GM12891 (cell line): ENCODE results near the gene ZKSCAN1.
A peak's percentile ranks its signal among the peaks of the same experiment; 100 is the strongest.

Source experiments
- DNase-seq: peaks from one replicate; pipeline ENCODE4 v3.0.0; 2011; ENCODE audit warnings: low spot score; ENCODE audit not compliant: insufficient read length
- FAIRE-seq: peaks from 2 replicates; lab custom pipeline; 2011; peaks lifted over from hg19 to GRCh38; lab: Jason Lieb, UNC
- PAX5 ChIP-seq: IDR thresholded peaks from 2 replicates; pipeline ENCODE4 v1.6.1; 2011; ENCODE audit warnings: low read length, moderate library complexity, mild to moderate bottlenecking; ENCODE audit not compliant: insufficient read depth, severe bottlenecking
- POLR2A ChIP-seq: IDR thresholded peaks from 2 replicates; pipeline ENCODE4 v1.6.1; 2011; ENCODE audit warnings: low read depth, low read length, control low read depth
- POLR2AphosphoS5 ChIP-seq: IDR thresholded peaks from 2 replicates; pipeline ENCODE4 v1.6.1; 2011; ENCODE audit warnings: low read depth, low read length, control low read depth
- POU2F2 ChIP-seq: IDR thresholded peaks from 2 replicates; pipeline ENCODE4 v1.6.1; 2011; ENCODE audit warnings: low read depth, mild to moderate bottlenecking, control low read depth, low read length, moderate library complexity
- SPI1 ChIP-seq: IDR thresholded peaks from 2 replicates; pipeline ENCODE4 v1.6.1; 2011; ENCODE audit warnings: low read depth, low read length, control low read depth
- TAF1 ChIP-seq: IDR thresholded peaks from 2 replicates; pipeline ENCODE4 v1.6.1; 2011; ENCODE audit warnings: low read depth, low read length, control low read depth

The ZKSCAN1 gene

DNA sequence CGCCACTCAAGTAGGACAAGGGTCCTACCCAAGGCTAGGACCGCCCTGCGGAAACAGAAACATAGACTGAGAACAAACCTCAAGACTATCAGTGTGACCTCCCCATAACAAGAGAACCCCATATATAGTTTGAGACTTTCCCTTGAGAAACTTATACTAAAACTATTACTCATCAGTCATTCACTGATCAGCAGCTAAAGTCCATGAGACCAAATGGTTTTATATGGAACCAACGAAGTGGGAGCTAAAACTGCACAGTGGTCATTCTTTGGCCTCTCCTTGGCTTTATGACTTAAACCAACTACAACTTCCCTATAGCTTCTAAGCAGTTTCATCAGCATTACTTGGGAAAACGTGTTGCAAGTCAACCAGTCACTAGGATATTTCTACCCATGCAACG is 20.5 kb downstream of the ZKSCAN1 start:
- no peak for TF ChIP-seq POLR2A
- TF ChIP-seq TAF1, result no peak
- TF ChIP-seq PAX5, result no peak
- TF ChIP-seq POLR2AphosphoS5, result no peak
- TF ChIP-seq POU2F2, result no peak
- TF ChIP-seq SPI1, result no peak
- DNase-seq (no peak), FAIRE-seq (no peak)

DNA sequence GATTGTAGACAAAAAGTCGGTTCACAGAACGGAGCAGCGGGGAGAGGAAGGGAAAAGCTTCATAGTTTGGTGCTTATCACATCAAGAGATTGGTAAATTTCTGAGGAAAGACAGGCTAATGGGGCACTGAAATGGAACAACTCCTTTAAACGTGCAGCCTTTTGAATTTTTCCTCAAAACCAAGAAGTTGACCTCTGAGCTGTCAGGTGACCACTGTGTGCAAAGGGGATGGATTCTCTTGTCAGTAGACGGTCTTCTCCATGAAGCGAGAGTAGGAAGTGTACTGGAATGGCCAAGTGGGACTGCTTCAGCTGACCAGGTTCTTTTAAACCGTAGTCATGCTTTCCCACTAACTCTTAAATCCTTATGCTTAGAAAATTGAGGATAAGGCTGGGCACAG is 22.9 kb downstream of the ZKSCAN1 start:
- FAIRE-seq, result no peak
- TF ChIP-seq POU2F2 (no peak), POLR2AphosphoS5 (no peak), TAF1 (no peak), PAX5 (no peak), POLR2A (no peak), SPI1 (no peak)
- no peak for DNase-seq

DNA sequence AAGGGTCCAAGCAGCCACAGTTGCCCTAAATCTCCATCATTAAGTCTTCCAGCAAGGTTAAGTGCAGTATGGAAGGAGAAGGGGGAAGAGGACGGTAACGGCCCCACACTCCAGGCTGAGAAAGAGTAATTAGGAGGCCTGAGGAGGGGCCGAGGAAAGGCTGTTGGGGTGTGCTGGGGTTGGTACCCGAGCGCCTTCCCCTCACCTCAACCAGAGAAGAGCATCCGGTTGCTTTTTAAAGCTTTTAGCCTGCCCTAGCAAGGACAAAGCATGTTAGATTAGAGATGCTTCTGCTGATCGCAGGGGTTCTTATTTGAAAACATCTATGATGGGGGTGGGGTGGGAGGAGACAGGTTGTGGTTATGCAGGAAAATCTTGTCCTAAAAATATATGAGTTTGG is 25.2 kb downstream of the ZKSCAN1 start:
- FAIRE-seq (no peak), DNase-seq (no peak)
- TF ChIP-seq SPI1 (no peak), TAF1 (no peak), POLR2A (no peak), POLR2AphosphoS5 (no peak), PAX5 (no peak), POU2F2 (no peak)

DNA sequence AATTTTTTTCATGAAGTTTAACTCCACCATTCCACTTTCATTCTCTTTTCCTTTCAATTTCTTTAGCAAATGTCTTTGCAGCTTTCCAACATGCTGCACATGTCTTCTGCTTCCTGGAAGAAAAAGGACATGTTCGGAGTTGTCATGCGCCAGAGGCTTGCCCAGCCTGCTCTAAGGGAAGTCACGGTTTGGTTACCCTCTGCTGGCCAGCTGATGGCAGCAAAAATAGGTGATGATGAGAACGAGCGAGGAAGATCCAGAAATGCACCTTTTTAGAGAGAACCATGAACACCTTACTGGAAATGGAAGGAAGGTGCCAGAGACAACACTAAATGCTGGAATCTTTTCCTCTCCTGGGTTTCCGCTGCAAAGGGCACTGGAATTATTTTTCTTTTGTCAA is 29.3 kb downstream of the ZKSCAN1 start:
- TF ChIP-seq SPI1 (no peak), POLR2A (no peak), PAX5 (peak; percentile 41)
- FAIRE-seq, result peak; percentile 50

DNA sequence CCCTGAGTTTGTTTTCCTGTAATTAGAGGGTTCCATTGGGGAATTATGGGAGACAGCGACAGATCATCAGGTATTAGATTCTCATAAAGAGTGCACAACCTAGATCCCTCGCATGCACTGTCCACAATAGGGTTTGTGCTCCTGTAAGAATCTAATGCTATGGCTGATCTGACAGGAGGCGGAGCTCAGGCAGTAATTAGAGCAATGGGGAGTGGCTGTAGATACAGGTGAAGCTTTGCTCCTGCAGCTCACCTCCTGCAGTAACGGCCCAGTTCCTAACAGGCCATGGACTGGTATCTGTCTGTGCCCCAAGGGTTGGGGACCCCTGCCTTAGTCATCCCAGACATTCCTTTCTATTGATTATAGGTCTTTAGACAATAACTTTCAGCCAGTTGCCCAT is 33.3 kb downstream of the ZKSCAN1 start:
- DNase-seq (no peak), FAIRE-seq (no peak)
- TF ChIP-seq POU2F2, result no peak
- no peak for TF ChIP-seq PAX5
- no peak for TF ChIP-seq POLR2A
- TF ChIP-seq SPI1, result no peak
- TF ChIP-seq TAF1, result no peak
- TF ChIP-seq POLR2AphosphoS5, result no peak

More for the DNA sequence above, 29.3 kb downstream of the ZKSCAN1 start:
- no peak for DNase-seq

DNA sequence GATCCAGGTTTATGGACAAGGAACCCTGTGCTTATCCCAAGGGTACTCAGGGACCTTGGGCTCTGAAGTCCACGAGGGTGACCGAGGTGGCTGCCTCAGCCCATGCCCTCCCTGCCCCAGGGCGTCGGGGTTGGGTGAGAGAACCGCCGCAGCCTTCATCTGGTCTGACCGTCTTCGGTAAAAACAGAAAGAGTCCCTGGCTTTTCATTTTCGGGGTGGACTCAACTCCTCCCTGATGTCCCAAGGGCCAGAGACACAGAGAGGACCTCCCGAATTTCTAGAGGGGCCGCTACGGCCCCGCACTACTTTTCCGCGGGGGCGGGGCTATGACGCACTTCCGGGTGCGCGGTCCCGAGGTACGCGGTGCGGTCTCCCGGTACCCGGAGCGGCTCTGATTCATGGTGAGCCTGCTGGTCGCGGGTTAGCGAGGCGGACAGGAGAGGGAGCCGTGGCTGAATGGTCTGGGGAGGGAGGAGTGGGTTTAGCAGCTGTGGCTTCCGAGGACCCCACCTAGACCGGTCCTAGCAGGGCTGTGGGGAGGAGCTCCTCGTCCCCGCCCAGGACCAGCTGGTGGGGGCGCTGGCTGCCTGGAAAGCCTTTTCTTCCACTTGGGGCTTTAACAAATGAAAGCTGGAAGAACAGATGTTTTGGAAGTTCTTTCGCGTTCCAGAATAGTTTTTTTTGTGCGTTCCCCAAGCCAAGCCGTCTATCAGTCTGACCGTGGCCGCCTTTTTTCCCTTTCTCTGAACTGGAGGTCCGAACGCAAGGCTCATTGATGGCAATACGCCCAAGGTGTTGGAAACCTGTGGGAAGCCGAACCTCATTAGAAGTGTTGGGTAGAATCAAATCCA is 34.3 kb downstream of the ZKSCAN1 start, which contains the start of gene ZSCAN21:
TSS of gene ZSCAN21 (plus strand) at position 334 of the 851 bp plus-strand sequence. CDS start 7,233 bp downstream, outside the sequence.
- peak; percentile 64 for FAIRE-seq

DNA sequence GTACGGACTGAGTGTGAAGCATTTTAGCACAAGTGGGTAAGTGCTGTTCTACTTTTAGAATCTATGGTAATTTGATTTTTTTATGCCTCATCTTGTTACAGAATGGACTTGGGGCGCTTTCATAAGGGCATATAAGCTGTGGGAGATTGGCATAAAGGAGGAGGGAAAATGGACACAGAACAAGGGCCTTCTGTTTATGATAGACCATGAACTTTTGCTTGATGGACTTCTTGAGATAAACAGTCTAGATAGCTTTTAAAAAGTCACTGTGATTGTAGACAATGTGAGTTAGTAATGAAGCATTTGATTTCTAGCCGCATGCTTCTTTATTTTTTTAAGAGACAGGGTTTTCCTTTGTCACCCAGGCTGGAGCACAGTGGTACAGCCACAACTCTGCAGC is 36.2 kb downstream of the ZKSCAN1 start:
- no peak for TF ChIP-seq POLR2AphosphoS5
- TF ChIP-seq TAF1, result no peak
- TF ChIP-seq POU2F2, result no peak
- TF ChIP-seq POLR2A, result no peak
- no peak for TF ChIP-seq SPI1
- no peak for TF ChIP-seq PAX5
- DNase-seq, result no peak
- FAIRE-seq, result no peak

More for the DNA sequence above, 34.3 kb downstream of the ZKSCAN1 start, which contains the start of gene ZSCAN21:
- peak; percentile 78 for DNase-seq
- peak; percentile 53; the same call in 1 of the 2 replicates for TF ChIP-seq TAF1
- peak; percentile 87 for TF ChIP-seq POLR2AphosphoS5
- TF ChIP-seq PAX5, result no peak
- no peak for TF ChIP-seq SPI1
- peak; percentile 31; the same call in 1 of the 2 replicates for TF ChIP-seq POU2F2
- TF ChIP-seq POLR2A, result peak; percentile 89

DNA sequence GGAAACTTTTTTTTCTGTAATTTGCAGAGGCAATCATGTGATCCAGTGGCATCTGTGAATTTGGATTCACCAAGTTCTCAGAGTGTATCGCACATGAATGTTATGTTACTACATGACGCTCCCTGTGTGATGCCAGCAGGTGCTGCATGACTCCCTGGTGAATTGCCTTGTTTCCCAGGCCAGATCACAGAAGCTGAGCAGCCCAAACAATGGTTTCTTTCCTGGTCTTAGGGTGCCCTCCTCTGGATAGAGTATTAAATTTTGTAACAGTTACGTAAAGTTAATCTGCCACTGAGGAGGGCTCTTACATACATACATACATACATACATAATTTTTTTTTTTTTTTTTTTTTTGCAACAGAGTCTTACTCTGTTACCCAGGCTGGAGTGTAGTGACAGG is 37.8 kb downstream of the ZKSCAN1 start:
- DNase-seq, result peak; percentile 26
- no peak for TF ChIP-seq POU2F2
- no peak for TF ChIP-seq PAX5
- TF ChIP-seq SPI1, result no peak
- no peak for TF ChIP-seq POLR2A
- no peak for TF ChIP-seq TAF1
- TF ChIP-seq POLR2AphosphoS5, result no peak
- FAIRE-seq, result peak; percentile 47

DNA sequence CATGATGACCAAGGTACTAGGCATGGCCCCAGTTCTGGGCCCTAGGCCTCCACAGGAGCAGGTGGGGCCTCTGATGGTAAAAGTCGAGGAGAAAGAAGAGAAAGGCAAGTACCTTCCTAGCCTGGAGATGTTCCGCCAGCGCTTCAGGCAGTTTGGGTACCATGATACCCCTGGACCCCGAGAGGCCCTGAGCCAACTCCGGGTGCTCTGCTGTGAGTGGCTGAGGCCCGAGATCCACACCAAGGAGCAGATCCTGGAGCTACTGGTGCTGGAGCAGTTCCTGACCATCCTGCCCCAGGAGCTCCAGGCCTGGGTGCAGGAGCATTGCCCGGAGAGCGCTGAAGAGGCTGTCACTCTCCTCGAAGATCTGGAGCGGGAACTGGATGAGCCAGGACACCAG is 41.6 kb downstream of the ZKSCAN1 start:
- TF ChIP-seq TAF1 (no peak), PAX5 (no peak)
- DNase-seq, result no peak
- no peak for FAIRE-seq

DNA sequence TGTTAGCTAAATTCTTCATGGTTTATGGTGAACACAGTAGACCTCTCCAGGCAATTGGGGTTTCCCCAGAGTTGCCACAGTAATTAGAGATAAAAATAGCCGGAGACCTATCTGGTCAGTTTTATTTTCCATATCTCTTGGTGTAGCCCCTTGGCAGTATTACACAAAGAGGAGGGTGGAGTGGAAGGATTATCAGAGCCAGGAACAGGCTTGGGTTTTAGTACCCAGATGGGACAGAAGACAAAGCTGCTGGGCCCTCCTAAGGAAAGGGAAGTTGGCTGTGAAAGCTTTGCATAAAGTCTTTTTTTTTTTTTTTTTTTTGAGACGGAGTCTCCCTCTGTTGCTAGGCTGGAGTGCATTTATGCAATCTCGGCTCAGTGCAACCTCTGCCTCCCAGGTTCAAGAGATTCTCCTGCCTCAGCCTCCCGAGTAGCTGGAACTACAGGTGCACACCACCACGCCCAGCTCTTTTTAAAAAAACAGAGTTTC is 43.9 kb downstream of the ZKSCAN1 start:
- no peak for DNase-seq
- no peak for FAIRE-seq
- TF ChIP-seq POLR2AphosphoS5, result no peak
- no peak for TF ChIP-seq PAX5
- no peak for TF ChIP-seq POLR2A
- no peak for TF ChIP-seq TAF1
- no peak for TF ChIP-seq POU2F2
